Airway epithelial cell (primary cell): ENCODE results near the gene UBXN1. TPM values are rescaled to one million over a fixed set of nuclear protein-coding genes. Genes with fewer than 3 reads are reported as not detected.

Experiments used
- total RNA-seq: library from RNA; depleted of rRNA; stranded (reverse); fragments of >200 nt; gene quantifications from 2 replicates; pipeline ENCODE4 v1.2.3, GENCODE V29; 2015

The UBXN1 gene, protein sequence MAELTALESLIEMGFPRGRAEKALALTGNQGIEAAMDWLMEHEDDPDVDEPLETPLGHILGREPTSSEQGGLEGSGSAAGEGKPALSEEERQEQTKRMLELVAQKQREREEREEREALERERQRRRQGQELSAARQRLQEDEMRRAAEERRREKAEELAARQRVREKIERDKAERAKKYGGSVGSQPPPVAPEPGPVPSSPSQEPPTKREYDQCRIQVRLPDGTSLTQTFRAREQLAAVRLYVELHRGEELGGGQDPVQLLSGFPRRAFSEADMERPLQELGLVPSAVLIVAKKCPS
- total RNA-seq, result 122 and 144 TPM in 2 replicates

DNA sequence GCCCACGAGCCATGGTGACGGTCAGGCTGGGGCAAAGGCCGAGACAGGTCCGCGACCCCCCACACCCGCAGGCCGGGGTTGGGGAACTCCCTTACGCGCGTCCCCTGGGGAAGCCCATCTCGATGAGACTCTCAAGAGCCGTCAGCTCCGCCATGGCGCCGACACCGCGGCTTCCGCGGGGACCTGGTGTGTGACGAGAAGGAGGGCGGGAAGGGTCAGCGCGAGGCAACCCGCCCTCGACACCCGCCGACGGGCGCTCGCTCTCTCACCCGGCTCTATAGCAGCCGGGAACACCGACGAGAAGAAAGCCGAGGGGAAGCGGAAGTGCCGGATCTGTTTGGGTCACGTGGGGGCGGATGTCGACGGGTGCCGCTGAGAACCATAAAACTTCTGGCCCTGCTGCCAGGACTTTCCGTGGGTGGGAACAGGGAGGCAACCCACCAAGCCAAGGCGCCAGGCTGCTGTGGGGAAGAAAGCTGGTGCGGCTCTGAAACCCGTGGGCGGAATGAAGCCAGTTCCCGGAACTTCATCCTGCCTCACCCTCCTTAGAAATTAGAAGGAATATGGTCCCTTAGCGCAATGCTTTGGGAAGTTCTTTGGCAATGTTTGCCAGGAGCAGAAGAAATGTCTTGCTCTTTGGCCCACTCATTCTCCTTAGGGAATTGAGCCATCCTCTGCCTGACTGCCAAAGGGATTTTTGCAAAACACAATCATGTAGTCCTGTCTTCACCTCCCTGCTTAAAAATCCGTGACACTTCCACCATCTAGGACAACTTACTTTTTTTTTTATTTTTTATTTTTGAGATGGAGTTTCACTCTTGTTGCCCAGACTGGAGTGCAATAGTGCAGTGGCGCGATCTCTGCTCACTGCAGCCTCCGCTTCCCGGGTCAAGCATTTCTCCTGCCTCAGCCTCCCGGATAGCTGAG, at the start of gene UBXN1:
Gene UBXN1, minus strand, starts transcription at position 304 of the 927 bp plus-strand sequence. Its CDS starts 150 bp downstream, at position 154.

DNA sequence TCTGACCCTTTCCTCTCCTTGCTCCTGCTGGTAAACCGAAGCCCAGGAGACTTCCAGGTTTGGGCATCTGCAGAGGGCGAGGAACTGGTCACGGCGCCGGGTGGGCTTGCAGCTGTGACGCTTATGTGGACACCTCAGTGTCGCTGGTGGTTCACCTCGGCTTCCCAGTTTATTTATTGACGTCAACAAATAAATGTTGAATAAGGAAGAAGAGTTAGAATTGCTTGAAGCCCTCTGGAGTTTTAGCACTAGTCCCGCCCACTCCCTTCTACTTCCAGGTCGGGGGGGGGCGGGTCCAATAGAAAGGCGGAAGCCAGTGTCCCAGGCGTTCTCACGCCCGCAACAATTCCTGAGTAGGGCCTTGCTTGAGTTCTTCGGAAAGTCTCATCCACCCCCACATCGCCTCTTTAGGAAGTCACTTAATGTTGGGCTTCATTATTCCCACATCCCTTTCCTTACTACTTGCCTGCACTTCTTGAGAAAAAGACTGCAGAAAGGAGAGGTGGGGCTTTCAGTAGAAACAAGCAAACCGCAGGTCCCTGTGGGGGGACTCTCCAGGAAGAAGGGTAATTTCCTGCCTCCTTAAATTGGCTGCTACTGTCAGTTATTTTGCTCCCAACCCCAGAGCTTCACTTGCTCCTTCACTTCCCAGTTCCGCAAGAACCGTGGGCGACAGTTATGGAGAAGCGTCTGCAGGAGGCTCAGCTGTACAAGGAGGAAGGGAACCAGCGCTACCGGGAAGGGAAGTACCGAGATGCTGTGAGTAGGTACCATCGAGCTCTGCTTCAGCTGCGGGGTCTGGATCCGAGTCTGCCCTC, 49.5 kb upstream of the UBXN1 start, which contains the start of gene TTC9C:
Gene TTC9C, plus strand, starts transcription at position 316 of the 818 bp plus-strand sequence. Its CDS starts 363 bp downstream, at position 679.

DNA sequence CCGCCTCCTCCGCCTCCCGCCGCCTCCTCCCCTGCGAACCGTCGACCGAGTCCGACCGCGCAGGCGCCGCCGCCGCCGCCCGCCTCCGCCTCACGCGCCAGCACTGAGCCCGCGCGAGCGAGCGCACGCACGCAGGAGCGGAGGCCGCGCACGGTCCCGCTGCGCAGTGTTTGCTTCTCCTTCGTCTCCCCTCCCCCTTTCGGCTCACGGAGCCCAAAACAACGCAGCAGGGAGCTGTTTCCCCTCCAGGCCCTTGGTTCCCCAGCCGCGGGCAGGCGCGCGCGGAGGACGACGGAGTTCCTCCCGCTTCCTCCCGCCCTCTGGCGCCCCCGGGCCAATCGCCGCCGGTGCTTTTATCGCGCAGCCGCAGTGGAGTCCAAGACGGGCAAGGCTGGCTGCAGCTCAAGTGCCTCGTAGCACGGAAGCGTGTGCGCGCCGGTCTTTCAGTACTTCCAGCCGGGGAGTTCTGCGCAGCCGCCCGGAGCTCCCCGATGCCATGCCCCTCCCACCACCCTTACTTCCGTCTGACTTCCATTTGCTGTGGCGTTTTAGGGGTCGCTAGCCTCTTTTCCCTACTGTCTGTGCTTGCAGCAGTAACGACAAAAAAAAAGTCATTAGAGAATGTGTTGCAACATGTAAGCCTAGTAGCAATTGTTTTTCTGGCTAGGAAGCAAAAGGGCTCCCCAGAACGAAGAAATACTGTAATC, 48.4 kb upstream of the UBXN1 start, which contains the start of gene HNRNPUL2:
Gene HNRNPUL2, minus strand, starts transcription at position 293 of the 707 bp plus-strand sequence. CDS start 301 bp downstream, outside the sequence.

DNA sequence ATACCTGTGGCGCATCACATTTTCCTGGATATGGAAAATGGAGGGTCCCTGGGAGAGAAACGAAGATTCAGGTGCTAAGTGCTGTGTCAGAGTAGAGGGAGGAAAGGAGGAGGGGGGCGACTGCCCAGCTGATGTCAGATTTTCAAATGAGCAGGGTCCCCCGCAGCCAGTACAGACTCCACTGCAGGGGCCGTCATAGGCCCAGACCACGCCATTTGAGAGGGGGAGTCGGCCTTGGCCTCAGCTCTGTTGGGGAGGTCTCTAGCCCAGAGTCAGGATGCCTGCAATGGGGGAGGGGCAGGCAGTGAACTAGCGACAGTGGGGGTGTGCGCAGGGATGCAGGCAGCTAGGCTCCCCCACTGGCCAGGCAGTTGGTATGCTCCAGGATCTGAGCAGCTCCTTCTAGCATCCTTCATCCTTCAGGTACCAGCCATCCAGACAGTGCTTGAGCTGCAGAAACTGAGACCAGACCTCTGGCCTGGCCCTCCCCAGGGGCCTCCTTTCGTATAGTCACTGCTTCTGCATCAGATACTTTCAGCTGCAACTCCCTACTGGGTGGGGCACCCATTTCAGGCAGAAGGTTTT, 28.5 kb upstream of the UBXN1 start, which contains the start of the genes BSCL2 and GNG3:
Gene BSCL2, minus strand, starts transcription at position 148 of the 585 bp plus-strand sequence. CDS start 229 bp downstream, outside the sequence.
Gene GNG3, plus strand, starts transcription at position 400 of the 585 bp plus-strand sequence. CDS start 620 bp downstream, outside the sequence.

DNA sequence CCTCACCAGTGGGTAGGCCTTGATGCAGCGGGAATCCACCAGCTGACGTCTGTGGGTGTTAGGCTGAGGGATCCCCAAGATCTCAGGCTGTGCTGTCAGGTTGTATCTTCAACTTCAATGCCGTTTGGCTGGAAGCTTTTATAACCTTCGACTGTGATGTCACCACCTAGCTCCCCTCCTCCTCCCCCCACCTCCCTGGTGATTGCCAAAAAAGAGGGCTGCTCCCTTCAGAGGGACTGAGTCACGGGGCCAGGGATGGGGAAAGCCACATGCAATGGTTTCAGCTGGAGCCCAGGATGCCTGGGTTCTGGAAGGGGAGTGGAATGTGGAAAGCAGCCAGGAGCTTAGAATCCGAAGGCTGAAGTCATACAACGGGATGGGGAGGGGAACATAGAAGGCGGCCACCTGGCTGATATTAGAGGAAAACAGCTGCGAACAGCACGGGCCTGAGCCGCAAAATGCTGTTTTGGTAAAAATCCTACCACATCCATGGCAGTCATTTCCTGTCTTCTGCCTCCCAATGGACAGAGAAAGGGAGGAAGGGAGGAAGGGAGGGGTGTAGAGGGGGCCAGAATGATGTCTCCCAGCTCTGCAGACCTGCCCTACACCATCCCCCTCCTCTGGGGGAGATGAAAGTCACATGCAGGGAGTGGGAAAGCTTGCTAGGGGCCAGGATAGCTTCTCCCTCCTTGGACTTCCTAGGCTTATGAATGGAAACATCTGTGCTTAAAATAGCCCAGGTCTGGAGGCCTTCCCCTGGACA, 10.7 kb upstream of the UBXN1 start, which contains the start of gene LRRN4CL:
Gene LRRN4CL, minus strand, starts transcription at position 110 of the 763 bp plus-strand sequence. CDS start 1,022 bp downstream, outside the sequence.

DNA sequence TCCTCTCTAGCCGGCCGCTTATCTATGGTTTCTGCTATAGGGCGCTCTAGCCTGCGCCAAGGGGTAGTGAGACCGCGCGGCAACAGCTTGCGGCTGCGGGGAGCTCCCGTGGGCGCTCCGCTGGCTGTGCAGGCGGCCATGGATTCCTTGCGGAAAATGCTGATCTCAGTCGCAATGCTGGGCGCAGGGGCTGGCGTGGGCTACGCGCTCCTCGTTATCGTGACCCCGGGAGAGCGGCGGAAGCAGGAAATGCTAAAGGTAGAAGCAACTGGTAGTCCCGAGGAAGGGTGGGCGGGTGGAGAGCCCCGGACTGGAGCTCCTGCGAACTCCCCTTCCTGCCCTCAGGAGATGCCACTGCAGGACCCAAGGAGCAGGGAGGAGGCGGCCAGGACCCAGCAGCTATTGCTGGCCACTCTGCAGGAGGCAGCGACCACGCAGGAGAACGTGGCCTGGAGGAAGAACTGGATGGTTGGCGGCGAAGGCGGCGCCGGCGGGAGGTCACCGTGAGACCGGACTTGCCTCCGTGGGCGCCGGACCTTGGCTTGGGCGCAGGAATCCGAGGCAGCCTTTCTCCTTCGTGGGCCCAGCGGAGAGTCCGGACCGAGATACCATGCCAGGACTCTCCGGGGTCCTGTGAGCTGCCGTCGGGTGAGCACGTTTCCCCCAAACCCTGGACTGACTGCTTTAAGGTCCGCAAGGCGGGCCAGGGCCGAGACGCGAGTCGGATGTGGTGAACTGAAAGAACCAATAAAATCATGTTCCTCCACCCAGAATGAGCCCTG, 7.1 kb downstream of the UBXN1 start, which contains the start of the genes LBHD1 and UQCC3:
Gene LBHD1, minus strand, starts transcription at position 660 of the 782 bp plus-strand sequence. CDS start 2,236 bp downstream, outside the sequence.
Gene UQCC3, plus strand, starts transcription at position 66 of the 782 bp plus-strand sequence. Its CDS starts 73 bp downstream, at position 139.

DNA sequence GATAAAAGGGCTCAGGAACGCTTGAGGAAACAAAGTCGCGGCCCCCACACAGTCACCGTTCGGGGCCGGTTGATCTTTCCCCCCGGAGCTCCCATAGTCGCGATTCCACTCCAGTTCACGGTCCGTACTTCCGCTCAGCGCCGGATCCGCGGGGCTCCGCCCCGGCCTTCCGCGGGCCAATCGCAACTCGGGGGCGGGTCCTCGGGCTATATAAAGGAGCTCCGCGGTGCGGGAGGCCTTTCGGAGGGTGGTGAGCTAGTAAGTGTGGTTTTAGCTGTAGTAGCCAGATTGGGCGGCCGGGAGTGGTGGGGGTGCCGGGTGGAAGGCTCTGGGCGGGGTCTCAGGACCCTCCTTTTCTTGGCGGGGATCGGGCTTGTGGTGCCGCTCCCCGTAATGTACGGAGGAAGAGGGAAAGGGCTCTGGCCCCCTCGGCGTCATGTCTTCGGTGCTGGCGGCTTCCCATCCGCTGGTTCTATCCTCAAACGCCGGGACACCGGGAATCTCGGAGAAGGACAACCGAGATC, 13.7 kb downstream of the UBXN1 start, which contains the start of the genes C11orf98 and CSKMT:
Gene C11orf98, minus strand, starts transcription at position 136 of the 524 bp plus-strand sequence. Its CDS starts 41 bp downstream, at position 95.
Gene CSKMT, plus strand, starts transcription at position 238 of the 524 bp plus-strand sequence. CDS start 568 bp downstream, outside the sequence.

DNA sequence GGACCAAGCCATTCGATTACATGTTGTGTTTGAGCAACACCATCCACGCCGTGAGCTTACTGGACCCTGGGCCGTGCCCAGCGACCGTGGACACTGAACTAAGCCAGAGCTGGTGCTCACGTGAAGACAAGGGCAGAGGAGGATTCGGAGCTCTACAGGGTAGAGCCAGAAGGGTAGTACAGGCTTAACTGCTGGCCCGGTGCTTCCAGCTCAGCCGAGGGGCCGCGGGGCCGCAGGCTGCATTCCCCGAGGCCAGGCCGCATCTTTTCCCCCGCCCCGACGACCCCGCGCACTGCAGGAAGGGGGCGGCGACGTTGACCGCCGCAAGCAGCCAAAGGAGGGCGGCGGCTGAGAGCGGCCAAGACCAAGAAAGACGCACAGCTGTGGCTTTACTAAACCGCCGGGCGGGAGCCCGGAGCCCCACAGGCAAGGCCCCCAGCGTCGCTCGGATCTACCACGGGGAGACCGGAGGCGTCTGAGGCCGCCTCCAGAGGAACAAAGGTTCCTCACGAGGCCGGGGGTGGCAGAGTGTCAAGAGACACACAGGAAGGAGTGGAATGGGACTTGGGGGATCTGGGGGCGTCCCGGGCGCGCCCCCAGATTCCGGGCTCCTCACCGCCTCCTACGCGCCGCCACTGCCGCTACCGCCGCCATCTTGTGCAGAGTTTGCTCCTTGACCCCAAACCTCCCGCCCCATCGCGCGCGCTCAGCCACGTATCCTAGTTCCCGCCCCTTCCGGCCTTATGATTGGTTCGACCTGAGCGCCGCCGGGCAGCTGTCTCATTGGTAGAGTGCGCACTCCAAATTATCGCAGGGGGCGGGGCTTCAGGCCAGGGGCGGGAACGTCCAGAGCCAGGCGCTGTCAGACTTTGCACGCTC, 32.7 kb downstream of the UBXN1 start, which contains the start of gene GANAB:
Gene GANAB, minus strand, starts transcription at position 668 of the 879 bp plus-strand sequence. Its CDS starts 14 bp downstream, at position 654.

Other genes with a start within 250 kb of the UBXN1 start
- gene AHNAK, start 132.3 kb downstream of the UBXN1 start, total RNA-seq, result 386 and 487 TPM in 2 replicates
- gene EEF1G, start 105.2 kb downstream of the UBXN1 start, total RNA-seq, result 2,164 and 2,188 TPM in 2 replicates
- 10.3 and 12.6 TPM in 2 replicates for gene TUT1, start 87.5 kb downstream of the UBXN1 start, total RNA-seq
- 126 and 159 TPM in 2 replicates for gene MTA2, start 77.2 kb downstream of the UBXN1 start, total RNA-seq
- 20.8 and 25.4 TPM in 2 replicates for gene EML3, start 66.3 kb downstream of the UBXN1 start, total RNA-seq
- gene ROM1, start 65.8 kb downstream of the UBXN1 start, total RNA-seq, result 1.7 and 3.5 TPM in 2 replicates
- gene B3GAT3, start 57.1 kb downstream of the UBXN1 start, total RNA-seq, result 30.2 and 30.4 TPM in 2 replicates
- gene GANAB, start 32.5 kb downstream of the UBXN1 start, total RNA-seq, result 146 and 160 TPM in 2 replicates
- 30.6 and 31.7 TPM in 2 replicates for gene INTS5, start 25.8 kb downstream of the UBXN1 start, total RNA-seq
- gene C11orf98, start 13.9 kb downstream of the UBXN1 start, total RNA-seq, result 85.8 and 91.6 TPM in 2 replicates
- gene CSKMT, start 13.8 kb downstream of the UBXN1 start, total RNA-seq, result 9.3 and 14.3 TPM in 2 replicates
- gene UQCC3, start 7.4 kb downstream of the UBXN1 start, total RNA-seq, result 18.9 and 26.7 TPM in 2 replicates
- 2.3 and 5.2 TPM in 2 replicates for gene LBHD1, start 6.8 kb downstream of the UBXN1 start, total RNA-seq
- 0.09 and 0.28 TPM in 2 replicates for gene LRRN4CL, start 10.5 kb upstream of the UBXN1 start, total RNA-seq
- 59.5 and 69.4 TPM in 2 replicates for gene BSCL2, start 28.4 kb upstream of the UBXN1 start, total RNA-seq
- gene GNG3, start 28.6 kb upstream of the UBXN1 start, total RNA-seq, result not detected in 2 replicates
- gene HNRNPUL2, start 48.4 kb upstream of the UBXN1 start, total RNA-seq, result 9.7 and 12.8 TPM in 2 replicates
- gene TTC9C, start 49.4 kb upstream of the UBXN1 start, total RNA-seq, result 10.0 and 17.7 TPM in 2 replicates
- gene ZBTB3, start 75.1 kb upstream of the UBXN1 start, total RNA-seq, result 4.2 and 10.2 TPM in 2 replicates
- 115 and 116 TPM in 2 replicates for gene POLR2G, start 82.5 kb upstream of the UBXN1 start, total RNA-seq
- gene TAF6L, start 92.3 kb upstream of the UBXN1 start, total RNA-seq, result 18.2 and 18.3 TPM in 2 replicates
- 56.6 and 63.5 TPM in 2 replicates for gene TMEM179B, start 108.3 kb upstream of the UBXN1 start, total RNA-seq
- gene TMEM223, start 112.9 kb upstream of the UBXN1 start, total RNA-seq, result 23.5 and 27.9 TPM in 2 replicates
- 33.6 and 34.0 TPM in 2 replicates for gene NXF1, start 126.4 kb upstream of the UBXN1 start, total RNA-seq
- gene STX5, start 153.0 kb upstream of the UBXN1 start, total RNA-seq, result 18.2 and 25.3 TPM in 2 replicates
- not detected in 2 replicates for gene TEX54, start 153.8 kb upstream of the UBXN1 start, total RNA-seq
- 67.6 and 70.5 TPM in 2 replicates for gene WDR74, start 160.5 kb upstream of the UBXN1 start, total RNA-seq
- 327 and 333 TPM in 2 replicates for gene SLC3A2, start 201.8 kb upstream of the UBXN1 start, total RNA-seq
- not detected in 2 replicates for gene CHRM1, start 242.3 kb upstream of the UBXN1 start, total RNA-seq